Measurements from ENCODE around the gene AP4S1. TPM values are rescaled to one million over a fixed set of nuclear protein-coding genes. Genes with fewer than 3 reads are reported as not detected.
A peak's percentile ranks its signal among the peaks of the same experiment; 100 is the strongest.
"Not testable (repeated sequence)": the region's sequence is repeated elsewhere in the genome, so short reads cannot be mapped to it uniquely, and the experiment has no call there.

Gene AP4S1
- total RNA-seq, 2 donors from 2014 or later, result 7.6 to 11.1 TPM

GRCh38 chr14:31003284-31003683 lies 22.2 kb upstream of the AP4S1 start:
- H3K27ac ChIP-seq (ENCODE audit: low read depth, low read length), result no peak overlapping the region
- no peaks in the 10 kb centered on the region for H3K4me1 ChIP-seq (ENCODE audit: control insufficient read depth, insufficient read depth, low read length)
- H3K9me3 ChIP-seq (ENCODE audit: control insufficient read depth, low read length), result peaks cover 18% of the 10 kb centered on the region
- no peaks in the 10 kb centered on the region for H3K27me3 ChIP-seq (ENCODE audit: control insufficient read depth, insufficient read depth, low read length, poor library complexity, severe bottlenecking)
- H3K4me1 Mint-ChIP-seq, result peaks cover 21% of the 10 kb centered on the region
- H3K27me3 Mint-ChIP-seq (ENCODE audit: insufficient read depth), result no peaks in the 10 kb centered on the region
- peak overlapping the region; percentile 30 for H3K27ac Mint-ChIP-seq
- no peak overlapping the region for H3K4me3 ChIP-seq (ENCODE audit: low read length)
- peaks cover 47% of the 10 kb centered on the region for H3K36me3 Mint-ChIP-seq (ENCODE audit: low read depth)
- H3K9ac ChIP-seq (ENCODE audit: extremely low read depth, low read length, poor library complexity, severe bottlenecking), result no peak overlapping the region
- DNase-seq, result no peak
- peaks cover 66% of the 10 kb centered on the region for H3K36me3 ChIP-seq (ENCODE audit: control insufficient read depth, insufficient read depth, low read length)
- H3K9me3 Mint-ChIP-seq, result peaks cover 14% of the 10 kb centered on the region
- no peak overlapping the region for H3K4me3 Mint-ChIP-seq
- WGBS, 2 experiments (ENCODE audit: insufficient coverage in 1 of 2, insufficient read length in 1 of 2), result 96 to 100% methylated on average over 2 to 3 of the region's 3 CpGs
- TF ChIP-seq CTCF (conservative IDR thresholded peaks at IDR 0.05), result no peak

- 95 to 98% methylated on average over 6 of the region's 6 CpGs for whole genome bisulfite sequencing, 2 experiments (ENCODE audit: insufficient coverage in 1 of 2, insufficient read length in 1 of 2)
- H3K27ac ChIP-seq (ENCODE audit: low read depth, low read length); DNase-seq; H3K27ac Mint-ChIP-seq; H3K27me3 ChIP-seq (ENCODE audit: control insufficient read depth, insufficient read depth, low read length, poor library complexity, severe bottlenecking); H3K9me3 Mint-ChIP-seq; H3K4me1 ChIP-seq (ENCODE audit: control insufficient read depth, insufficient read depth, low read length); H3K4me3 ChIP-seq (ENCODE audit: low read length); H3K9ac ChIP-seq (ENCODE audit: extremely low read depth, low read length, poor library complexity, severe bottlenecking); H3K4me3 Mint-ChIP-seq; H3K27me3 Mint-ChIP-seq (ENCODE audit: insufficient read depth): not testable (repeated sequence)
- peaks cover 11% of the 10 kb centered on the region for H3K9me3 ChIP-seq (ENCODE audit: control insufficient read depth, low read length)
- peaks cover 62% of the 10 kb centered on the region for H3K36me3 ChIP-seq (ENCODE audit: control insufficient read depth, insufficient read depth, low read length)
- Mint-ChIP-seq H3K4me1 (peaks cover 21% of the 10 kb centered on the region), H3K36me3 (ENCODE audit: low read depth) (peaks cover 40% of the 10 kb centered on the region)
Observed at GRCh38 chr14:31004007-31004406, 21.4 kb upstream of the AP4S1 start.

GRCh38 chr14:31006703-31007102 lies 18.7 kb upstream of the AP4S1 start:
- Histone ChIP-seq H3K27me3 (ENCODE audit: control insufficient read depth, insufficient read depth, low read length, poor library complexity, severe bottlenecking) (no peaks in the 10 kb centered on the region), H3K4me3 (ENCODE audit: low read length) (no peak overlapping the region), H3K4me1 (ENCODE audit: control insufficient read depth, insufficient read depth, low read length) (no peaks in the 10 kb centered on the region), H3K9me3 (ENCODE audit: control insufficient read depth, low read length) (no peaks in the 10 kb centered on the region), H3K36me3 (ENCODE audit: control insufficient read depth, insufficient read depth, low read length) (peaks cover 63% of the 10 kb centered on the region), H3K9ac (ENCODE audit: extremely low read depth, low read length, poor library complexity, severe bottlenecking) (no peak overlapping the region), H3K27ac (ENCODE audit: low read depth, low read length) (no peak overlapping the region)
- no peaks in the 10 kb centered on the region for H3K27me3 Mint-ChIP-seq (ENCODE audit: insufficient read depth)
- H3K9me3 Mint-ChIP-seq, result no peaks in the 10 kb centered on the region
- WGBS, 2 experiments (ENCODE audit: insufficient coverage in 1 of 2, insufficient read length in 1 of 2), result no CpG with 5 or more reads among the region's 1 CpG
- H3K4me1 Mint-ChIP-seq, result peaks cover 9% of the 10 kb centered on the region
- no peak overlapping the region for H3K4me3 Mint-ChIP-seq
- DNase-seq, result no peak
- peaks cover 32% of the 10 kb centered on the region for H3K36me3 Mint-ChIP-seq (ENCODE audit: low read depth)
- no peak for TF ChIP-seq CTCF (conservative IDR thresholded peaks at IDR 0.05)
- H3K27ac Mint-ChIP-seq, result no peak overlapping the region
